Anterior cingulate cortex (tissue), 58 donors: ENCODE data around the gene NUDT1.

Experiments
- DNase-seq, 58 donors: peaks; one replicate each; lab custom pipeline; 2025; lab: John Stamatoyannopoulos, UW

NUDT1 gene

GRCh38 chr7:2222516-2222915 lies 19.5 kb upstream of the NUDT1 start:
- no peak for DNase-seq

GRCh38 chr7:2223321-2223720 lies 18.7 kb upstream of the NUDT1 start:
- DNase-seq, result no peak

DNA sequence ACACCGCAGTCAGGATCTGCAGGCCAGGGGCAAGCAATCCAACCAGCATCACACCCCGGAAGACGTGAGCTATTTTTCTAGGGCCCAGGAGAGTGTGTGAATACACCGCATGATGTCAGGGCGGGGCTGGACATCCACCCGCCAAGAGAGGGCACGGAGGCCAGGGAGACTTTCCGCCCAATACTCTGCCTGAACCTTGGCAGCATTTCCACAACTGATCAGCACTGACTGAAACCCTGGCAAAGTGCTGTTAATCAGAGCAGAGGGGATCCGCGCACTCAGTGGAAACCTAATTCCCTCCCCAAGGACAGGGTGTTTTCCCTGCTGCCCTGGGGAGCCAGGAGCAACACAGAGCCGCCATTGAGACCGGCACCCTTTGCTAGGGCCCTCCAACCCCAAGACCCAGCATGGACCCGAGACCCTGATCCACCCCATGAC lies 17.5 kb upstream of the NUDT1 start:
- DNase-seq, result no peak

DNA sequence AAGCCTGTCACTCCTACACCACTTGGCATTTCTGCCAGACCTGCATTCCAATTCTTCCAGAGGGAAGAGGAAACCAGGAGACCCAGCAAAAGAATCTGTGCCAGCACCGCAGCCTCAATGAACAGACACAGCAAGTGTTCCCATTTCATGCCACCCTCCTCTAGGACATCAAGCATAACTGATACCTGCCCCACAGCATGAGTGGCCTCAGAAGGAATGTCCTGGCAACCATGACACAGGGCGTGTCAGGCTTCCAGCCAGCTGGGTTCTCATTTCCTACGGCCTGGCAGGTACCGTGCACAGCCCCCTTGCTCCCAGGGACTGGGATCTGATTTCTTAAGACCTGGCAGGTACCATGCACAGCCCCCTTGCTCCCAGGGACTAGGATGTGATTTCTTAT lies 17.1 kb upstream of the NUDT1 start:
- no peak for DNase-seq

GRCh38 chr7:2225336-2225735 lies 16.7 kb upstream of the NUDT1 start:
- no peak for DNase-seq

DNA sequence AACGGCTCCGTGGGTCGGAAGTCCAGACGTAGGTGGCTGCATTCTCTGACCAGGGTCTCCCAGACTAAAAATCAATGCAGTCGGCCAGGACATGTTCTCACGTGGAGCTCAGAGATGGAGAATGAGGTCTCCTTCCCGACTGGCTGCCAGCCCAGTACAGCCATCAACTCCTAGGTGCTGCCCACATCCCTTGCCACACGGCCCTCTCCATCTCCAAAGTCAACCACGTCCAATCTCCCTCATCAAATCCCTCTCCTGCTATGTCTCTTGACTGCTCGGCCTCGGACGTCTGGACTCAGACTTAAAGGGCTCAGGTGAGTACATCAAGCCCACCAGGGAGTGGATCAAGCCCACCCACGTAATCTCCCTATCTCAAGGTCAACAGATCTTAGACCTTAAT lies 16.2 kb upstream of the NUDT1 start:
- no peak for DNase-seq

GRCh38 chr7:2227699-2228098 lies 14.3 kb upstream of the NUDT1 start:
- no peak for DNase-seq

- DNase-seq, result no peak
These were observed 13.1 kb upstream of the NUDT1 start for GRCh38 chr7:2228921-2229320.

DNA sequence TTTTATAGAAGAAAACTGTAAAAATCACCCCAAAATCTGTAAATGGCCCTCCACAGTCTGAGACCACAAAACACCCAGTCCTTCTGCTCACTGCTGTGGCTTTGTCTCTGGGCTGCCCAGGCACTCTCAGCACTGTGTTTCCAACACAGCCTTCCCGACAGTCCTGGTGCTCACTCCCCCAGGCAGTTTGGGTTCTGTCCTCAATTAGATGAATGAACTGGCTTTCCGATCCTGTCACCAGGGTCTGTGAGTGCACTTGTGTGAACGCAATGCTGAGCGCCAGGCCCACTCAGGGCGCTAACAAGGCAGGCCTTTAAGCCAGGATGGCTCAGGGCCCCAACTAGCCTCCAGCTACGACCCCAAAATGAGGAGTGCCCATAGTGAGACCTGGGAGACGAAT lies 12.6 kb upstream of the NUDT1 start:
- DNase-seq, result no peak

GRCh38 chr7:2230226-2230625 lies 11.8 kb upstream of the NUDT1 start:
- DNase-seq, result no peak

DNA sequence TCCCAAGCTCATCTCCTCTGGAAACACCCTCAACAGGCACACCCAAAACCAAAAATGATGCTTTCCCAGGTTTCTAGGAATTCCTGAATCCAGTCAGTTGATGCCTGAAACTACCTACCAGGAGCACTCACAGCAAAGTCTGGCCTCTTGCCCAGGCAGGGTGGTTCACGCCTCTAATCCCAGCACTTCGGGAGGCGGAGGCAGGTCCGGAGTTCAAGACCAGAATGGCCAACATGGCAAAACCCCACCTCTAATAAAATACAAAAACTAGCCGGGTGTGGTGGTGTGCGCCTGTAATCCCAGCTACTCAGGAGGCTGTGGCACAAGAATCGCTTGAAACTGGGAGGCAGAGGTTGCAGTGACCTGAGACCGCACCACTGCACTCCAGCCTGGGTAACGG lies 11.1 kb upstream of the NUDT1 start:
- DNase-seq, result no peak

DNA sequence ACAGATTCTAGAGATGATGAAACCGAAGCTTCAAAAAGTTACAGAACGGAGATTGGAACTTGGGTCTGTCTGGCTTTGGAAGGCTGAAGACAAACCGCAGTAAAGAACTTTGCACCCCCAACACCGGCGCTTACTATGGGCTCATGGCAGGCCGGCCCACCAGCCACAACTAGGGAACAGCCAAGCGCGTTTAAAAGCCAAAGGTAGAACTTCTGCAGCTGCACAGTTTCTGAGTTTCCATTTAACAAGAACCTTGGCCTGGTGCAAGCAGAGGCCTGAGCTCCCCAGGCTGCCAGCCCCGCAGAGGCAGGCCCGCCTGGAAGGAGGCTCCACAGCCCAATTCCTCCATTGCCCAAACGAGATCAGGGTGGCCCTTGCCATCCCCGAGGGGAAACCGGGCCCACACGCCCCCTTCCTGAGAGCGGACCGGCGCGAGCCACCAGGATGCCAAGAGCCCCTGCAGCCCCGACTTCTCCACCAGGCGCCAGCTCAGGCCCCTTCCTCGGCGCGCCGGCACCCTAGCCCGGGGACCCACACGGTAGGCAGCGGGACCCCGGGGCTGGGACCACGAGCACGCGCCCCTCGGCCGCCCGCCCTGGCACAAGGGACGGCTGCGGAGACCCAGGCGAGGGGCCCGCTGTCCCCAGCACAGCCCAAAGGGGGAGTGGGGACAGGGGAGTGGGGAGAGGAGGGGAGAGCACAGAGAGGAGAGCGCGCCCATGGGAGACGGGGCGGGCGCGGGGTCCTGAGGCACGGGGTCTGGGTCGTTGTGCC lies 9.8 kb upstream of the NUDT1 start:
- DNase-seq, result peak in 2 of 58 donors; percentile 23 to 26

- peak in 57 of 58 donors; percentile 30 to 90 (median 76) for DNase-seq
These were observed 9.1 kb upstream of the NUDT1 start, which contains the start of gene MAD1L1 for GRCh38 chr7:2232766-2233520. Gene MAD1L1, minus strand, starts transcription at chr7:2232945. Its CDS starts 2,812 bp downstream, at chr7:2230133.

GRCh38 chr7:2233926-2234325 lies 8.1 kb upstream of the NUDT1 start:
- DNase-seq, result no peak

- peak in 25 of 58 donors; percentile 7 to 62 (median 33) for DNase-seq
These were observed 4.9 kb upstream of the NUDT1 start for GRCh38 chr7:2237109-2237602.

GRCh38 chr7:2239242-2239641 lies 2.8 kb upstream of the NUDT1 start:
- DNase-seq, result no peak

- DNase-seq, result no peak
These were observed 759 bp downstream of the NUDT1 start for GRCh38 chr7:2242541-2243429.

GRCh38 chr7:2243458-2243857 lies 1.4 kb downstream of the NUDT1 start:
- no peak for DNase-seq

- DNase-seq, result peak in 1 of 58 donors; percentile 31
These were observed 2.5 kb downstream of the NUDT1 start for GRCh38 chr7:2244404-2244995.
